Suprapubic skin (tissue), 4 donors: ENCODE measurements around the gene CACUL1. TPM values are rescaled to one million over a fixed set of nuclear protein-coding genes. Genes with fewer than 3 reads are reported as not detected.

Experiments
- DNase-seq, 2 donors: peaks; one replicate each; pipeline ENCODE4 v3.0.0-alpha.2; 2019; ENCODE audit warnings: low spot score in 2 of 2
- H3K27ac ChIP-seq: fragments of 200-600 bp; sonication (generic); one replicate; pipeline ENCODE4 v1.5.1; 2019
- H3K27me3 ChIP-seq: fragments of 200-600 bp; sonication (generic); one replicate; pipeline ENCODE4 v1.5.1; 2019
- H3K36me3 ChIP-seq: fragments of 200-600 bp; sonication (generic); one replicate; pipeline ENCODE4 v1.5.1; 2019
- H3K4me1 ChIP-seq: fragments of 200-600 bp; sonication (generic); one replicate; pipeline ENCODE4 v1.5.1; 2019
- H3K4me3 ChIP-seq: fragments of 200-600 bp; sonication (generic); one replicate; pipeline ENCODE4 v1.5.1; 2019; ENCODE audit warnings: mild to moderate bottlenecking
- H3K9me3 ChIP-seq: fragments of 200-600 bp; sonication (generic); one replicate; pipeline ENCODE4 v1.5.1; 2019
- EP300 ChIP-seq: sonication (generic); formaldehyde crosslinking; IDR thresholded peaks from one replicate; pipeline ENCODE4 v1.6.1; 2017; ENCODE audit warnings: antibody characterized with exemption
- POLR2A ChIP-seq, 2 donors: fragments of 450-650 bp; IDR thresholded peaks; one replicate each; pipeline ENCODE4 v1.6.1; 2017; ENCODE audit warnings: antibody characterized with exemption in 2 of 2, mild to moderate bottlenecking in 2 of 2, moderate library complexity in 2 of 2
- POLR2AphosphoS5 ChIP-seq, 3 donors: sonication (generic); formaldehyde crosslinking; IDR thresholded peaks; one replicate each; pipeline ENCODE4 v1.6.1; 2017; ENCODE audit warnings: antibody characterized with exemption in 3 of 3
- WGBS: methylation state at CpG from one replicate; pipeline ENCODE4 v1.1.5; 2018; 5-methylcytosine and 5-hydroxymethylcytosine counted together
- total RNA-seq, 4 donors: library from RNA; depleted of rRNA; stranded (reverse); fragments of >200 nt; gene quantifications; one replicate each; pipeline ENCODE4 v1.1.0, GENCODE V29; 2016
- TF ChIP-seq, protein P1 (sequence below), 2 donors: fragments of 200-600 bp in 1 of 2; fragments of 450-650 bp in 1 of 2; sonication (generic) in 1 of 2; IDR thresholded peaks; one replicate each; pipeline ENCODE4 v1.5.1; 2016 to 2019; ENCODE audit warnings: antibody characterized with exemption in 2 of 2, mild to moderate bottlenecking in 1 of 2, moderate library complexity in 1 of 2

The CACUL1 gene
- total RNA-seq, result 10 to 100 TPM; 21.9 to 41.6 (median 25.2) TPM

GRCh38 chr10:118754556-118755423, at the start of gene CACUL1:
TSS of gene CACUL1 (minus strand) at chr10:118754970. CDS start at chr10:118754762, 208 bp downstream.
- Histone ChIP-seq H3K27ac (peak within 1 kb of the TSS; percentile 84), H3K9me3 (no peaks in the 10 kb centered on the region), H3K27me3 (no peaks in the 10 kb centered on the region), H3K4me3 (peak within 1 kb of the TSS; percentile 67), H3K36me3 (no peaks in the 10 kb centered on the region), H3K4me1 (peaks cover 35% of the 10 kb centered on the region)
- TF ChIP-seq POLR2A (IDR thresholded peaks at IDR 0.05), result peak in 1 of 2 donors; percentile 68
- TF ChIP-seq EP300, result no peak
- TF ChIP-seq POLR2AphosphoS5 (IDR thresholded peaks at IDR 0.05), result peak in 2 of 3 donors; percentile 81 to 96
- TF ChIP-seq, protein P1, sequence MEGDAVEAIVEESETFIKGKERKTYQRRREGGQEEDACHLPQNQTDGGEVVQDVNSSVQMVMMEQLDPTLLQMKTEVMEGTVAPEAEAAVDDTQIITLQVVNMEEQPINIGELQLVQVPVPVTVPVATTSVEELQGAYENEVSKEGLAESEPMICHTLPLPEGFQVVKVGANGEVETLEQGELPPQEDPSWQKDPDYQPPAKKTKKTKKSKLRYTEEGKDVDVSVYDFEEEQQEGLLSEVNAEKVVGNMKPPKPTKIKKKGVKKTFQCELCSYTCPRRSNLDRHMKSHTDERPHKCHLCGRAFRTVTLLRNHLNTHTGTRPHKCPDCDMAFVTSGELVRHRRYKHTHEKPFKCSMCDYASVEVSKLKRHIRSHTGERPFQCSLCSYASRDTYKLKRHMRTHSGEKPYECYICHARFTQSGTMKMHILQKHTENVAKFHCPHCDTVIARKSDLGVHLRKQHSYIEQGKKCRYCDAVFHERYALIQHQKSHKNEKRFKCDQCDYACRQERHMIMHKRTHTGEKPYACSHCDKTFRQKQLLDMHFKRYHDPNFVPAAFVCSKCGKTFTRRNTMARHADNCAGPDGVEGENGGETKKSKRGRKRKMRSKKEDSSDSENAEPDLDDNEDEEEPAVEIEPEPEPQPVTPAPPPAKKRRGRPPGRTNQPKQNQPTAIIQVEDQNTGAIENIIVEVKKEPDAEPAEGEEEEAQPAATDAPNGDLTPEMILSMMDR (IDR thresholded peaks at IDR 0.05), result no peak
- peak; percentile 100 for DNase-seq
- under 1% methylated on average over 24 of the region's 87 CpGs for WGBS

- TF ChIP-seq POLR2A (IDR thresholded peaks at IDR 0.05) (no peak), POLR2AphosphoS5 (IDR thresholded peaks at IDR 0.05) (no peak), EP300 (no peak)
- TF ChIP-seq, protein P1 (IDR thresholded peaks at IDR 0.05), result no peak
- WGBS, result 60% methylated on average over 3 of the region's 3 CpGs
- Histone ChIP-seq H3K4me1 (no peaks in the 10 kb centered on the region), H3K36me3 (no peaks in the 10 kb centered on the region), H3K4me3 (no peak overlapping the region), H3K27ac (no peak overlapping the region), H3K27me3 (no peaks in the 10 kb centered on the region), H3K9me3 (no peaks in the 10 kb centered on the region)
- no peak for DNase-seq
These were observed 49.5 kb upstream of the CACUL1 start for GRCh38 chr10:118804262-118804773.

DNA sequence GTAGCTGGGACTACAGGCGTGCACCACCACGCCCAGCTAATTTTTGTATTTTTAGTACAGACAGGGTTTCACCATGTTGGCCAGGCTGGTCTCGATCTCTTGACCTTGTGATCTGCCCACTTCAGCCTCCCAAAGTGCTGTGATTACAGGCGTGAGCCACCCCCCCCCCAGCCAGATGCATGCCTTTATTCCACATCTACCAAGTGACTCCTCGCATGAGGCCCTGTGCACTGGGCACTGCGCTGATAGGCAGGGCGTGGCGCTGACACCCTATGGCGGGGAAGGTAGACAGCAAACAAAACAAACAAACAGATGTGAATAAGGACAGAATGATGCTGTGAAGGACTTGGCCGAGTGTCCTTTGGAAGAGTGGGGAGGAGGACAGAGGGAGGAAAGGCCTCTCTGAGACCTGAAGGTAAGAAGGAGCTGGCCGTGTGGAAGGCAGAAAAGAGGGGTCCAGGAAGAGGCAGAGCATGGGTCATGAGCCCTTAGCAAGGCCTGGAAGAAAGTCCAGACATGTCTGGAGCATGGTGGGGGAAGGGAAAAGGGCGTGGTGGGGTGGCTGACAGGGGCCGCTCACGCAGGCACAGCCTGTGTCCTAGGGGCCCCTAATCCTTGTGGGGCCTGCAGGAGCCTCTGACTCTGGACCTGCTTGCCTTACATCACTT, 47.5 kb upstream of the CACUL1 start:
- H3K36me3 ChIP-seq, result no peaks in the 10 kb centered on the region
- TF ChIP-seq POLR2A (IDR thresholded peaks at IDR 0.05), result no peak
- TF ChIP-seq POLR2AphosphoS5 (IDR thresholded peaks at IDR 0.05), result no peak
- no peak for TF ChIP-seq EP300
- TF ChIP-seq, protein P1 (IDR thresholded peaks at IDR 0.05), result no peak
- H3K27me3 ChIP-seq, result no peaks in the 10 kb centered on the region
- no peak overlapping the region for H3K27ac ChIP-seq
- H3K4me1 ChIP-seq, result peaks cover 15% of the 10 kb centered on the region
- no peaks in the 10 kb centered on the region for H3K9me3 ChIP-seq
- 91% methylated on average over 14 of the region's 14 CpGs for WGBS
- H3K4me3 ChIP-seq, result no peak overlapping the region
- no peak for DNase-seq

- H3K36me3 ChIP-seq, result no peaks in the 10 kb centered on the region
- peaks cover 15% of the 10 kb centered on the region for H3K4me1 ChIP-seq
- TF ChIP-seq EP300 (no peak), POLR2AphosphoS5 (IDR thresholded peaks at IDR 0.05) (no peak), POLR2A (IDR thresholded peaks at IDR 0.05) (no peak)
- TF ChIP-seq, protein P1 (IDR thresholded peaks at IDR 0.05), result no peak
- no peak overlapping the region for H3K4me3 ChIP-seq
- WGBS, result 80% methylated on average over 4 of the region's 4 CpGs
- no peak for DNase-seq
- no peak overlapping the region for H3K27ac ChIP-seq
- H3K27me3 ChIP-seq, result no peaks in the 10 kb centered on the region
- H3K9me3 ChIP-seq, result no peaks in the 10 kb centered on the region
These were observed 46.1 kb upstream of the CACUL1 start for GRCh38 chr10:118800920-118801319.

GRCh38 chr10:118799777-118800176, 45.0 kb upstream of the CACUL1 start:
- H3K4me3 ChIP-seq, result no peak overlapping the region
- no peaks in the 10 kb centered on the region for H3K36me3 ChIP-seq
- H3K9me3 ChIP-seq, result no peaks in the 10 kb centered on the region
- TF ChIP-seq, protein P1 (IDR thresholded peaks at IDR 0.05), result no peak
- TF ChIP-seq EP300, result no peak
- no peak for TF ChIP-seq POLR2A (IDR thresholded peaks at IDR 0.05)
- TF ChIP-seq POLR2AphosphoS5 (IDR thresholded peaks at IDR 0.05), result no peak
- 39% methylated on average over 3 of the region's 3 CpGs for WGBS
- H3K27me3 ChIP-seq, result no peaks in the 10 kb centered on the region
- H3K27ac ChIP-seq, result no peak overlapping the region
- no peak for DNase-seq
- peaks cover 15% of the 10 kb centered on the region for H3K4me1 ChIP-seq
